ENCODE data around the gene ZNF267.
"Not testable (repeated sequence)": the region's sequence is repeated elsewhere in the genome, so short reads cannot be mapped to it uniquely, and the experiment has no call there.

The ZNF267 gene

GRCh38 chr16:31873556-31874365, at the start of gene ZNF267:
Gene ZNF267 (plus strand): TSS chr16:31873807. CDS start chr16:31873967, 160 bp downstream.
- DNase-seq: peak; percentile 95

GRCh38 chr16:31833047-31833446, 40.6 kb upstream of the ZNF267 start:
- DNase-seq: no peak

- not testable (repeated sequence) for DNase-seq
These were observed 37.2 kb upstream of the ZNF267 start for GRCh38 chr16:31836396-31836795.

- DNase-seq: no peak
These were observed 30.7 kb upstream of the ZNF267 start for GRCh38 chr16:31842864-31843263.

- DNase-seq: not testable (repeated sequence)
These were observed 25.0 kb upstream of the ZNF267 start for GRCh38 chr16:31848572-31848971.

GRCh38 chr16:31853291-31853690, 20.3 kb upstream of the ZNF267 start:
- DNase-seq: no peak

GRCh38 chr16:31860508-31860907, 13.1 kb upstream of the ZNF267 start:
- DNase-seq: no peak

GRCh38 chr16:31861455-31861854, 12.2 kb upstream of the ZNF267 start:
- DNase-seq: no peak

GRCh38 chr16:31862761-31863160, 10.8 kb upstream of the ZNF267 start:
- no peak for DNase-seq

- DNase-seq: no peak
These were observed 5.4 kb upstream of the ZNF267 start for GRCh38 chr16:31868164-31868563.

- DNase-seq: peak; percentile 76
These were observed 4.9 kb upstream of the ZNF267 start for GRCh38 chr16:31868691-31869167.

- no peak for DNase-seq
These were observed 4.0 kb upstream of the ZNF267 start for GRCh38 chr16:31869511-31870201.

GRCh38 chr16:31870809-31871208, 2.8 kb upstream of the ZNF267 start:
- no peak for DNase-seq

- no peak for DNase-seq
These were observed 2.1 kb upstream of the ZNF267 start for GRCh38 chr16:31871510-31871909.

GRCh38 chr16:31872201-31872600, 1.4 kb upstream of the ZNF267 start:
- DNase-seq: no peak

- no peak for DNase-seq
These were observed 932 bp downstream of the ZNF267 start for GRCh38 chr16:31874366-31875111.

GRCh38 chr16:31875112-31875803, 1.7 kb downstream of the ZNF267 start:
- no peak for DNase-seq

- no peak for DNase-seq
These were observed 2.4 kb downstream of the ZNF267 start for GRCh38 chr16:31875928-31876547.

GRCh38 chr16:31876951-31877828, 3.6 kb downstream of the ZNF267 start:
- no peak for DNase-seq

GRCh38 chr16:31877876-31878642, 4.5 kb downstream of the ZNF267 start:
- DNase-seq: no peak
